HG02885 (cell line): ENCODE data around the gene ST6GALNAC6.

Source experiments
- ATAC-seq: cut with Tn5 transposase; IDR thresholded peaks from one replicate; pipeline ENCODE4 v1.9.1; 2021; ENCODE audit warnings: mild to moderate bottlenecking; ENCODE audit not compliant: unreplicated experiment, poor library complexity

The ST6GALNAC6 gene

DNA sequence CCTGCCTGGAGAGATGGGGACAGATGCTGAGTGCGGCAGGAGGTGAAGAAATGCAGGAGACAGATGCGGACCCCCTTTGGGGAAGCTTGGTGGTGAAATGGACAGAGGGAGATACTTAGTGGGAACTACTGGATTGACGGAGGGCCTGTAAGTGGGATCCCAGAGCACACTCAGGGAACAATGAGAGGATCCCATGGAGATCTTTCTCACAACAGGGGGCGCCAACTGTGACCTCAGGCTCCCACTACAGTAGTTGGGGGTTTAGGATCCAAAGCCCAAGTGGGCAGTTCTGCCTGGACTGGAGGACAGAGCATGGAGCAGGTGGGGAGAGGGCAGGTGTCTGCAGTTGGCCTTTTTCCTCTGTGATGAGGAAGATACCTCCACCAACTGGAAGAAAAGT is 34.8 kb upstream of the ST6GALNAC6 start:
- ATAC-seq, result no peak

DNA sequence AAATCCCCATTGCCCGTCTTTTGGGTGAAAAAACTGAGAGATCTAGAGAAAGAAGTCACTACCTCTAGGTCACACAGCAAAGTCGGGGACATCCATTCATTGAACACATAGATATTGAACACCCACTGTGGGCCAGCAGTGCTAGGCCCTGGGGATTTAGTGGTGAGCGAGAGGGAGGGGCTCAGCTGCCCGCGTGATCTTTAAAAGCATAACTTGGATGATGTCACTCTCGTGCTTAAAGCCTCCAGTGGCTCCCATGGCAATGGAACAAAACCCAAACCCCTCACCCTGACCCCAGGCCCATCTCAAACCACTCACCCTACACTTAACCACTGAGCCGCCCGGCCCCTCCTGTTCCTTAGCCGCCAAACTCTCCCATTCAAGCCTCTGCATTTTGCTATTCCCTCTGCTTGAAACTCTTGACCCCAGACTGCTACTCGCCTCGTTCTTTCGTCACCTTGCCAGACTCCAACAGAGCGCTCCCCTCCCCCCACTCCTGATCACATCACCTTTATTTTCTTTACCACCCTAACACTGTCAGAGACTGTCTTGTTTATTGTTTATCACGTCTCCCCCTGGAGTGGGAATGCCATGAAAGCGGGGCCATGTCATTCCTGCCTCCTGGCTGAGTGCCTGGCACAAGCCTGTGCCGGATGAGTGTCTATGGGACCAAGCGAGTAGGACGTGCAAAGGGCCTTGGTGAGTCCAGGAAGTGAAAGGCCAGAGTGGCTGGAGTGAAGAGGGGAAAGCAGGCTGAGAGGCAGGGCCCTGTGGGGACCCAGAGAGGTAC is 31.9 kb upstream of the ST6GALNAC6 start:
- peak; percentile 32 for ATAC-seq

DNA sequence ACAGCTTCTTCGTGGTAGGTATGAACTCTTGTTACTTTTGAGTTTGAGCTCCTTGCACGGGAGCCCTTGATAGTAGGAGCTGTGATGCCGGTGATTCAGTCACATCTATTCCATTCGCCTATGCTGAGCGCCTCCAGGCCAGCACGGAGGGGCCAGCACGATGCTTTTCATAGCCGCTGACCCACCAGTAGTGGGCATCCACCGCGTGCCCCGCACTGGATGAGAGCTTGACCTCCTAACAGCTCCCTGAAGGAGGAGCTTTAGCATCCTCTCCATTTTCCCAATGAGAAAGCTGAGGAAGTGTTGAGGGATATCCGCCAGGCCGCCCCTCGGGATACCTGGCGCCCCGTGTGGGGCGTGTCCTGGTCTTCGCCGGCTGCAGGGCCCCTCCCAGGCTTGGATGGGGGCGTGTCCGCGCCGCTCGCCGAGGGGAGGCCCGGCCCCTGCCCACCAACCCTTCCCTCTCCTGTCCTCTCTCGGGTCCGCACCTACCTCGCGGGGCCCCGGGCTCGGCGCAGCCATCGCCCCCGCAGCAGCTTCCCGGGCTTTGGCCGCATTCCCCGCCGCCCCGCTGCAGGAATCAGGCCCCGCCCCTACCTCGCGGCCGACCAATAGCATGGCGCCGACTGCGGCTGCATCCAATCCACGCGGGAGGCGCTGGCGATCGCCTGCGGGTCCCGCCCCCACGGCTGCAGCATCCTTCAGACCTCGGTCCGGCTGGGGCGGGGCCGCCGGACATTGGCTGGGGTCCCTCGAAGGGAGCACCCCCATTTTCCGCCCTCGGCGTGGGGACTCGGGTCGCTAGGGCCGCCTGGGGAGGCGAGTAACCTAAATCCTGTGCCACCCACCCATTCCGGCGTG is 31.1 kb upstream of the ST6GALNAC6 start, which contains the start of gene PIP5KL1:
TSS of gene PIP5KL1 (minus strand) at position 547 of the 861 bp plus-strand sequence. CDS start at position 522, 25 bp downstream.
- peak; percentile 81 for ATAC-seq

DNA sequence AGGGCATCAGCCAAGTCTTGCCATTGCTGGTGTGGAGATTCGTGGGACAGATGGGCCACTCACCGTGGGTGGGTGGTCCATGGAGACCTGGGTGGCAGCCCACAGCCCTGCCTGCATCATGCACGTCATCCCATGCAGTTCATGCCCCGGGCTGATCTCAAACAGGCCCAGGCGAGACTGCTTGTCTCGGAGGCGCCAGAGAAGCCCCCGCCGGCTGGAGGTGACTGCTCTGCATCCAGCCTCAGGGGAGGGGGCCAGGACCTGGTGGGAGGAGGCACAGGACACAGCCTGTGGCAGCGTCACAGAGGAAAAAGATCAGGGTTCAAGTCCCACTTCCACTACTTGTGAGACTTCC is 30.2 kb upstream of the ST6GALNAC6 start:
- no peak for ATAC-seq

DNA sequence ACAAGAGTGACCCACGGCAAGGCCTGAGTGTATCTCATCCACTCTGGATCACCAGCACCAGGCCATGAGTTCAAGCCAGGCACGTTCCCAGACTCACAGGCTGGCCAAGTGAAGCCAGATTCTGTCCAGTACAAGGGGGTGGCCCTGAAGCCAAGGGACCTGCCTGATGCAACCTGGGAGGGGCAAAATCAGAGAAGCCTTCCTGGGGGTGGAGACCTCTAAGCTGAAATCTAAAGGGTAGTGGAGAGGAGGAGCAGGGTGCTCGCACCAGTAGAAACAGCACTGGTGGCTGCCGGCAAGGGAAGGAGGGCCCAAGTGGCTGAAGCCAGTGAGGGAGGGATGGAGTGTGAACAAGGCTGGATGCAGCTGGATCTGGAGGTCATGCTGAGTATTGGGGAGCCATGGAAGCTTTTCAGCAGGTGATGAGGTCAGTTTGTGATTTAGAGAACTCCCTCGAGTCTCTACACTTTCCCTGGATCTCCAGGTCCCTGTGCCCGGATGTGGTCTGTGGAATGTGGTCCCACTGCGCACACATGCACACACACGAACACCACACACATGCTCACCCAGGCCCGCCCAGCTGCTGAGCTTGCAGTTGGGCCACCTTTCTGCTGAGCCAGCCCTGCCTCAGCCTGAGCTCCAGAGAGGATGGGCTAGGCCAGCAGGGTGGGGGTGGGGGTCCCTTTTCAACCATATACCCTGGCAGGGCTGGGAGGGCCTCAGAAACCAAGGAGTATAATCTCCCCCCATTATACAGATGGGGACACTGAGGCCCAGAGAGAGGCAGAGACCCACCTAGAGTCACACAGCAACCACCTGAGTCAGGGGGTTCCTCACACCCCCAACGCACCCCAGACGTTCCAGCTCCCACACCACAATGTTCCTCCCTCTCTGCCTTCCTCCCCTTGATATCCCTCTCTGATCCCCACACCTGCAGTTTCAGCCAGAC is 29.5 kb upstream of the ST6GALNAC6 start:
- ATAC-seq, result no peak

DNA sequence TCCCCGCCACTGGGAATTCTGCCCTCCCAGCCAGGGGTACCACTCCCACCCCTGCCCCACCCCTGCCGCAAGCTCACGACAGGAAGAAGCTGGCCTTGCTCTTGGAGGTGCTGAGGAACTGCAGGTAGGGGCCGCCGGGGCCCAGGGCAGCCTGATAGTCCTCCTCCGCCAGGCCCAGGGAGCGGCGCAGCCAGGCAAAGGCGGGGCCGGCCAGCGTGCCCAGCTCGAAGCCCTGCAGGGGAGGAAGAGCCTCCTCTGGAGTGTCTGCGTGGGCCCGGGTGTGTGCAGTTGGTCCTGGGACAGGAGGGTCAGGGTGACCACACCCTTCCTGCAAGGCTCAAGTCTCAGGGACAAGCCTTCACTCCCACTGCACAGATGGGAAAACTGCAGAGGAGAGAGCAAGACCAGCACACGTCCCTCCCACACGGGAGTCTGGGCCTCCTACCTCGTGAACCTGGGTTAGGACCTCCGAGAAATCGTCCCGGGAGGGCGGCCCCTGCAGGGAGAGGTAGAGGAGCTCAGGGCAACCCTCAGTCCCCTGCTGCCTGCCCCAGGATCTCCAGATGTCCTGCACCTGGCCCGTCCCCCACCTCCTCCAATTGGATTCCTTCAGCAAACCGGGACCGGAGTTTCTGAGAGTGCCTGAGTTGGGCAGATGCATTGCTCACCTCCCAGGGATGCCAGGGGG is 28.7 kb upstream of the ST6GALNAC6 start:
- ATAC-seq, result no peak

DNA sequence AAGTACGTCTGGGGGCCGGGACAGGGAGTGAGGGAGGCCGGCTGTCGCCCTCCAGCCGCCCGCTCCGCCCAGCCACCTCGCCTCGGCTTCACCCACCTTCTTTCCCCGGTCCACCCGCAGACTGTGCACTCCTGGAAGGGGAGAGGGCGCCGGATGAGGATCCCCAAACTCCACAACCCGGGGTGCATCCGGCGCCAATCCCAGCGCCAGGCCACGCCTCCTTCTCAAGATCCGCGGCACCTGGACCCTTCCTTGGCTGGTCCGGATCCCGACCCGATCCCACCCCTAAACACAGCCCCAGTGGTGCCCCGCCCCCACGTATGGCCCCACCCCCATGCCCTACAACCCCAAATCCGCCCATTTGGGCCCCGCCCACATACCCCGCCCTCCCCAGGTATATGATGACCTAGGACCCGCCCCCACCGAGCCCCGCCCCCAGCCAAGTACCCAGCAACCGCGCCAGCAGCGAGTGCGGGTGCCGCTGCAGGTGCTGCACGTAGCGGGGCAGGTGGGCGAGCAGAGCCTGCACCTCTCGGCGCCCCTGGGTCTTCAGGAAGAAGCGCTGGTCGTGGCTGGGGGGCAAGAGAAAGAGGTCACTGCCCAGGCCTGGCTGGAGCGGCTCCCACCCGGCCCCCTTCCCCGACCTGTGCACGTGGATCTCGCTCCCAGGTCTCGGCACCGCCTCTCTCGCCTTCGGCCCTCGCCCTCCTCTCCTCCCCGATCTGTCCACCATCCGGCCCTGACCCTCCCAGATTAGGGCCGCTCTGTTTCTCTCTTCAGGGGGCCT is 28.0 kb upstream of the ST6GALNAC6 start:
- no peak for ATAC-seq

DNA sequence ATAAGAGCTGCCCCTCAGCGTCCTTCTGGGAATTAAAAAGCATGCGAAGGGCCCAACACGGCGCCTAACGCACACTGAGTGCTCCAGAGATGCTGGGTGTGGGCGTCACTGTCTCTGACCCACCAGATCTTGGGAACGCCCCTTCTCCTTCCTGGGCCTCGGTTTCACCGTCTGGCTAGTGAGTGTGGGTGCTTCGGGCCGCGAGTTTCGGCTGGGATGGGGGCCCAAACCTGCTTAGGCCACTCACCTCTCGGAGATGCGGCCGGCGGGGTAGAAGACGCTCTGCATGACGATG is 27.4 kb upstream of the ST6GALNAC6 start:
- no peak for ATAC-seq

DNA sequence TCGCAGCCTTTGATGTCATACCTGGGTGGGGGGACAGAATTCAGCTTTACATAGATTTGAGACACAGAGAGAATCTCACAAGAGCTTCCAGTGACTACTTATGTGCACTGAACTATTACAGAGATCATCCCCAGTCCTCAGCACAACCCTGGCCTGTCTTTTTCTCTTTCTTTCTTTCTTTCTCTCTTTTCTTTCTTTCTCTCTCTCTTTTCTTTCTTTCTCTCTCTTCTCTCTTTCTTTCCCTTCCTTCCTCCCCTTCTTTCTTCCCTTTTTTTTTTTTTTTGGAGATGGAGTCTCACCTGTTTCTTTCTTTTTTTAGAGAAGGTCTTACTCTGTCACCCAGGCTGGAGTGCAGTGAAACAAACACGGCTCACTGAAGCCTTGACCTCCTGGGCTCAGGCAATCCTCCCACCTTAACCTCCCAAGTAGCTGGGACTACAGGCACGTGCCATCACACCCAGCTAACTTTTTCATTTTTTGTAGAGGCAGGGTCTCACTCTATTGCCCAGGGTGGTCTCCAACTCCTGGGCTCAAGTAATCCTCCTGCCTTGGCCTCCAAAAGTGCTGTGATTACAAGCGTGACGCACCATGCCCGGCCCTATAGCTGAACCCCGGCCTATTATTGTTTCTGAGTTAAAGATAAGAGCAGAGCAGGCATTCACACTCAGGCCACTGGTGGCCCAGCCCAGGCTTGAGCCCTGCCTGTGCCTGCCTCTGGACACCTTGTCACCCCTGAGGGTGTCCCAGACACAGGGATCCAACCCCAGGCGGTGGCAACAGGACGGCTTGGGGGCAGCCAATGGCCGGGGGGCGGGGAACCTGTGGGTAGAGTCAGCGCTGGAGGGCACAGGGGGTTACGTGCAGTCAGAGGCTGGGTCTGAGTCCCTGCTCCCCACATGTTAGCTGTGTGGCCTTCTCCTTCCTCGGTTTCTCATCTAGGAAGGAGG is 26.8 kb upstream of the ST6GALNAC6 start:
- ATAC-seq, result no peak

DNA sequence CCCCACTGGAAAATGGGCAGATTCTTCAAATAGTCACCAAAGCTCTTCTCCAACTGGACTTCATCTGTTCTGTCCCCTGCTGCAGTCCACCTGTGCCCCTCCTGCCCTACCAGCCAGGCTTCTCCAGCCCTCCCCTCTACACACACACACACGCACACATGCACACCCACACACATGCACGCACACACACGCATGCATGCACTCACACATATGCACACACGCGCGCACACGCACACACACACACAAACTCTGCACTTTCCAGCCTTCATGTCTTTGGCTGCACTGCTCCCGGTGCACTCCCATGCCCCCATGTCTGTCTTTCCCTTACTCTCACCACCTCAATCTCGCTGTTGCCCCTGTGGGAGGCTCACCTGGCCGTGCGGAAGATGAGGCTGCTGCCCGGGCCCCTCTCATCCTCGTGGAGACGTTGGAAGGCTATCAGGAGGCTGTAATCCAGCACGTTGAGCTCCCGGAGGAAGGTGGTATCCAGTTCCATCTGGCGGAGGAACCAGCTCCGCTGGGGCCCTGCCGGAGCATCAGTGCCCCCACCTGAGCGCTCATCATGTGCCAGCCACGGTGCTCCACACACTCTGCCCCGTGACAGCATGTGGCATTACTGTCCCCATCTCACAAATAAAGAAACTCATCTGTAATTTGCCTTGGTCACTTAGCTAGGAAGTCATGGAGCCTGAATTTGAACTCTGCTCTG is 25.5 kb upstream of the ST6GALNAC6 start:
- no peak for ATAC-seq

DNA sequence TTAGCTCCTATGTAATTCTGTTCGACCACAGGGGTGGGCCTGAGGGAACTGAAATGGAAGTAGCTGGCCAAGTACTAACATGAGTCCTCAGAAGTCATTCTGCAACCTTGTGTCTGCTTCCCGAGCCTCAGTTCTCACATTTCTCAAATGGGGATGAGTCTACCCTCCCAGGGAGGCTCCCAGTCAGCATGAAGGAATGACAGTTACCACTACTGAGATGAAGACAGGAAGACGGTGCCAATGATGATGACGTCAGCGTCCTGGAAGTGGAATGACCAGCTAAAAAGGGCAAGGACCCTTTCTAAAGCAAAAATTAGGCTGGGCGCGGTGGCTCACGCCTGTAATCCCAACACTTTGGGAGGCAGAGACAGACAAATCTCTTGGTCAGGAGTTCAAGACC is 24.4 kb upstream of the ST6GALNAC6 start:
- ATAC-seq, result no peak

DNA sequence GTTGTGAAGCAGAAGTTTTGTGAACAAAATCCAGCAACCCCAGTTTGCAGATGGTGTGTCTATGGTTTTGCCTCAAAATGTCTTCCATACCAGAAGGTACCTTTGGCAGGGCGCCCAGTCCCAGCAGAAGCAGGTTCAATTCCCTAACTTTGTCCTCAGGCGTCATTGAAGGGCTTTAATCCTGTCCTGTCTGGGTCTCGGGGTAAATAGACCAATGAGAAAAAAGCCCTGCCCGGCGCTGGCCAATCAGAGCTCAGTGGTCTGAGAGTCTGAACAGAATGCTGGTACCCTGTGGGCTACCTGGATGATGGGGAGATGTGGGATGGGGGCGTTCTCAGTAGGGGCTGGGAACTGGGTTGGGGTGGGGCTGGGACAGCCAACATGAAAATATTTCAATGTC is 23.6 kb upstream of the ST6GALNAC6 start:
- ATAC-seq, result no peak

DNA sequence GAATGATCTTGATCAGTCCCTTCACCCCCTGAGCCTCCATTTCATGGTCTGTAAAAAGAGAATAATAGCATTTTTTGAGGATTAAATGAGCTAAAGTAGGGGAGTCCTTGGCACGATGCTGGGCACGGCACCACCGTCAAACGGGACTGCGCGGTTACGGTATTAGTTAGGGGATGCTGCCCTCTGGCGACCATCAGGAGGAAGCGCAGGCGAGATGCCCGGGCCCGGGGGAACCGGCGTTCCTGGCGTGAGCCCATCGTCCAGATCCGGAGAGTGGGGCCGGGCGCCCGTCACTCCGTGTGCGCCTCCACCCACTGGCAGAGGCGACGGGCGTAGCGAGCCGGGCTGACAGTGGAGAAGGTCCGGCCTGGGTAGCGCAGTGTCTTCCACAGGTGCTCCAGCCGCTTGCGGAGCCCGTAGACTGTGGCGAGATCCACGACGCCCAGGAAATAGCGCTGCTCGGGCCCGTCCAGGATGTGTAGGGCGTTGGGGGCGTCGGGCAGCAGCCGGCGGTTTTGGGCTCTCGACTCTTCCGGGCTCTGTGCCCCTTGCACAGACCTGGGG is 22.2 kb upstream of the ST6GALNAC6 start:
- ATAC-seq, result peak; percentile 34

DNA sequence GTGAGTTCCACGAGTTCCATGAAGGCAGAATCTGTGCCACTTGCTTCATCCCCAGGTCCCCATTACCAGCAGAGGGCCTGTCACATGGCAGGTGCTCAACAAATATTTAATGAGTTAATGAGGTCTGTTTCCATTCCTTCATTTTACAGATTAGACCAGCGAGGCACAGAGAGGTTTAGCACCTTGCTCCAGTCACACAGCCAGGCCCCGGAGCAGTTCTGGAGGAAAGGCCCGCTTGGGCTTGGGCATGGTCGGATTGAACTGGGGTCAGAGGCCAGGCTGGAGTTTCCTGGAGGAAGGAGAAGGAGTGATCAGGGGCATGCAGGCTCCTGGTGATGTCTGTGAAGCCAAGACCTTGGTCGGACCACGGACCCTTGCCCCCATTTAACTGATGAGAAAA is 21.4 kb upstream of the ST6GALNAC6 start:
- no peak for ATAC-seq

DNA sequence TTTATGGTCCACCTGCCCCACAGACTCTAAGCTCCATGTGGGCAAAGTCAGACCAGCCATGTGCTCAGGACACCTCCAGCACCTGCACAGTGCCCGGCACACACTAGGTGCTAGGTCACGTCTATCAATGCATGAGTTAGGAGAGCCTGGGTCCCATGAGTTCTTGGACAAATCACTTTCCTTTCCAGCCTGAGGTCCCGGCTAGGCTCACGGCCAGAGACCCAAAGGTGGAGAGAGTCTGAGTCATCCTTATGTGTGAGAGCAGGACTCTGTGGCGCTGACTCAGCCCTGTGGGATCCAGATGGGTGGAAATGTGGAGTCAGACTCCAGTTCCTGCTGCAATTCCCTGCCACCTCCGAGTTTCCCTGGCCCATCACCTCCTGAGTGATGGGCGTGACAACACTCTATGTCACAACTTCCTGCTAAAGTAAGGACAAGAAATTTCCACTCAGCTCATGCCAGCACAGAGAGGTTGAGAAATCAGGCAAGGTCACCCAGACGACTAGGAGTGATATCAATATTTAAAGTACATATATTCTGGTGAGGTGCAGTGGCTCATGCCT is 19.9 kb upstream of the ST6GALNAC6 start:
- no peak for ATAC-seq

DNA sequence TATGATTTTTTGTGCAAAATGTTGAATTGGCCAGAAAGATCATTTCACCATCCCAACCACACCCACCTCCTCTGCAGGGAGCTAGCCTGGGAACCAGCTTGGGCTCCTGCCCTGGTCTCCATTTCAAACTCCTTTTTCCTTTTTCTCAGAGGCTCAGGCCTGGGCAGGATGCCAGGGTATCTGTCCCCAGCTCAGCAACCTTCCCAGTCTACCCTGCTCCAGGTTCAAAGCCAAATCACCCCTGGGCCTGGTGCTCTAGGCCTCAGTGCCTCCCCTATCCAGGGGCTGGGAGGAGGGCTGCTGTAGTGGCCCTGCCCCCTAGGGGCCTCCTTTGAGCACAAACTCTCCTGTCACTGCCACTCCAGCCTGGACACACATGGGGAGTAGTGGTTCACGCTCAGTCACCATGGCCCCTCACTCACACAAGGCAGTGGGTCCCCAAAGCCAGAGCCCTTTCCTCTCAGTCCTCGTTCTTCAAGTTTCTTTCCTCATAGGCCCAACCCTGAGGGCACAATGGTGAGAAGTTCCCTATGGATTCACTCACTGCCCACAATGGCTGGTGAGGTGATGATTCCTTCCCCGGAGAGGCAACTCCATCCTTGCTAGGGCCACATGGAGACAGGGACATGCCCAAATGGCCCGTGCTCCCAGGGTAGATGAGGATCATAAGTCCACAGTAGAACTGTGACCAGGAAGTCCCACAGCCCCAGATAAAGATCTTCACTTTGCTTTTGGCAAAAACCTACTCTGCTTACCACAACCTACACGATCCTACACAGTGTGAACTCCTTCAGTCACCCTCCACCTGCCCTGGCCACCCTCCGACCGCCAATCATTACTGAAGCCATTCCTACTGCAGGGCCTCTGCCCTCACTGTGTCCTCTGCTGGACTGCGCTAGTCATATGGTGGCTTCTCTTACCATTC is 19.0 kb upstream of the ST6GALNAC6 start:
- ATAC-seq, result no peak
